GM12872 (cell line): ENCODE results near the gene PEX16.

Experiments used
- TF ChIP-seq, protein P1 (sequence below): IDR thresholded peaks from 3 replicates; pipeline ENCODE4 v1.5.1; 2011; ENCODE audit warnings: low read depth, mild to moderate bottlenecking, low read length, moderate library complexity; ENCODE audit not compliant: insufficient read depth

The PEX16 gene

DNA sequence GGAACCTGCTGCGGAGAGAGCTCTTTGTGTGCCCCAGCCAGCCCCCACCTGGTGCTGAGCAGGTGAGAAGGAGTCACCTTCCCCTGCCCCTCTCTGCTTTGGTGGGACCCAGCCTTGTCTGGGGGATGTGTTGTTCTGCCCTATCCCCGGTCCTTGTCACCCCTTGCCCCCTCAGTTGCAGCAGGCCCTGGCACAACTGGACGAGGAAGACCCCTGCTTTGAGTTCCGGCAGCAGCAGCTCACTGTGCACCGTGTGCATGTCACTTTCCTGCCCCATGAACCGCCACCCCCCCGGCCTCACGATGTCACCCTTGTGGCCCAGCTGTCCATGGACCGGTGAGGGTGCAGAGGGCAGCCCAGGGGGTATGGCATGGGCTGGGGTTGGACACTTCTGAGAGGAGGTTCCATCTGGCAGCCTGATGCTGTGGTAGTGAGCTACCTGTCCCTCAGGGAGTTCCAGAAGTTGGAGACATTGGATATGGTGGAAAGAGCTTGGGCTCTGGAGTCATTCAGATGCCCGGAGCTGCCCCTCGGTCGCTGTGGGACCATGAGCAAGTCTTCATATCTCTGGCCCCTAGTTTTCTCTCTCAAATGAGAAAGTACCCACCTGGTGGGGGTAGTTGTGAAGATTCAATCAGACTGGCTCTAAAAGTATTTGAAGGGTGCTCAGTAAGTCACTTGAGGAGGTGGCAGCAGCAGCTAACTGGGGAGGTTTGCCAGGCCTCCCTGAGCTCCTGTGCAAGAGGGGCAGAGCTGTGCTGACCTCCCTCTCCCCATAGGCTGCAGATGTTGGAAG is 9.1 kb upstream of the PEX16 start:
- TF ChIP-seq, protein P1, sequence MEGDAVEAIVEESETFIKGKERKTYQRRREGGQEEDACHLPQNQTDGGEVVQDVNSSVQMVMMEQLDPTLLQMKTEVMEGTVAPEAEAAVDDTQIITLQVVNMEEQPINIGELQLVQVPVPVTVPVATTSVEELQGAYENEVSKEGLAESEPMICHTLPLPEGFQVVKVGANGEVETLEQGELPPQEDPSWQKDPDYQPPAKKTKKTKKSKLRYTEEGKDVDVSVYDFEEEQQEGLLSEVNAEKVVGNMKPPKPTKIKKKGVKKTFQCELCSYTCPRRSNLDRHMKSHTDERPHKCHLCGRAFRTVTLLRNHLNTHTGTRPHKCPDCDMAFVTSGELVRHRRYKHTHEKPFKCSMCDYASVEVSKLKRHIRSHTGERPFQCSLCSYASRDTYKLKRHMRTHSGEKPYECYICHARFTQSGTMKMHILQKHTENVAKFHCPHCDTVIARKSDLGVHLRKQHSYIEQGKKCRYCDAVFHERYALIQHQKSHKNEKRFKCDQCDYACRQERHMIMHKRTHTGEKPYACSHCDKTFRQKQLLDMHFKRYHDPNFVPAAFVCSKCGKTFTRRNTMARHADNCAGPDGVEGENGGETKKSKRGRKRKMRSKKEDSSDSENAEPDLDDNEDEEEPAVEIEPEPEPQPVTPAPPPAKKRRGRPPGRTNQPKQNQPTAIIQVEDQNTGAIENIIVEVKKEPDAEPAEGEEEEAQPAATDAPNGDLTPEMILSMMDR, result no peak

DNA sequence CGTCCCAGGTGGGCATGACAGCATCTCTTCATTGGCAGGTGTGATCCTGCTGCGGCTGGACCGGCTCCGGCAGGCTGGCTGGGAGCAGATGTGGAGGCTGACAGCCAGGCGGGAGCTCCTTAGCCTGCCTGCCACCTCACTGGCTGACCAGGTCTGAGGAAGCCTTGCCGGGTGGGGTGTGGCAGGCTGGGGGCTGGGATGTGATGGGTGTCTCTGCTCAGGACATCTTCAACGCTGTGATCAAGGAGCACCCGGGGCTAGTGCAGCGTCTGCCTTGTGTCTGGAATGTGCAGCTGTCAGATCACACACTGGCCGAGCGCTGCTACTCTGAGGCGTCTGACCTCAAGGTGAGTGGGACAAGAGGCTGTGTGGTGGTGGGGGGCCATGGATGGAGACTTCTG is 8.3 kb upstream of the PEX16 start:
- TF ChIP-seq, protein P1, result no peak

DNA sequence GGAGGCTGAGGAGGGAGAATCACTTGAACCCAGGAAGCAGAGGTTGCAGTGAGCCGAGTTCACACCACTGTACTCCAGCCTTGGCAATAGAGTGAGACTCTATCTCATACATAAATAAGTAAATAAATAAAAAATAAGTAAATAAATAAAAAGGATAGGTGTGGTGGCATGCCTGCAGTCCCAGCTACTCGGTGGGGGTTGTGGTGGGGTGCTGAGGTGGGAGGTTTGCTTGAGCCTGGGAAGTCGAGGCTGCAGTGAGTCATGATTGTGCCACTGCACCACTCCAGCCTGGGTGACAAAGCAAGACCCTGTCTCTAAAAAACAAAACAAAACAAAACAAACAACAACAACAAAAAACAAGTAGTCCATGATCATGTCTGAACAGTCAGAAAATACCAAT is 7.9 kb upstream of the PEX16 start:
- TF ChIP-seq, protein P1, result no peak

DNA sequence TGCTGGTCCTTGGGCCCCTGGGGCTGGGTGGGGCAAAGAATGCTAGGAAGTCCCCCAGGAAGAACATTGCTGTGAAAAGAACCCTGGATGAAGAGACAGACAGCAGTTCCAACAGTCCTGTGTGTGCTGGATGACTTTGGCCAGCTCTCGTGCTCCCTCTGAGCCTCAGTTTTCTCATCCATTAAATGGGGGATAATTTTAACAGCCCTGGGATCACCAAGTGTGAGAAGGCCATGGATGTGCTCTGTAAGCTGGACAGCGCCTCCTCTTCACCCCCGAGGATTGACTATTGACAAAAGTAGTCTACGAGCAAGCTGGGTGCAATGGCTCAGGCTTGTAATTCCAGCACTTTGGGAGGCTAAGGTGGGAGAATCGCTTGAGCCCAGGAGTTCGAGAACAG is 7.2 kb upstream of the PEX16 start:
- TF ChIP-seq, protein P1, result no peak

DNA sequence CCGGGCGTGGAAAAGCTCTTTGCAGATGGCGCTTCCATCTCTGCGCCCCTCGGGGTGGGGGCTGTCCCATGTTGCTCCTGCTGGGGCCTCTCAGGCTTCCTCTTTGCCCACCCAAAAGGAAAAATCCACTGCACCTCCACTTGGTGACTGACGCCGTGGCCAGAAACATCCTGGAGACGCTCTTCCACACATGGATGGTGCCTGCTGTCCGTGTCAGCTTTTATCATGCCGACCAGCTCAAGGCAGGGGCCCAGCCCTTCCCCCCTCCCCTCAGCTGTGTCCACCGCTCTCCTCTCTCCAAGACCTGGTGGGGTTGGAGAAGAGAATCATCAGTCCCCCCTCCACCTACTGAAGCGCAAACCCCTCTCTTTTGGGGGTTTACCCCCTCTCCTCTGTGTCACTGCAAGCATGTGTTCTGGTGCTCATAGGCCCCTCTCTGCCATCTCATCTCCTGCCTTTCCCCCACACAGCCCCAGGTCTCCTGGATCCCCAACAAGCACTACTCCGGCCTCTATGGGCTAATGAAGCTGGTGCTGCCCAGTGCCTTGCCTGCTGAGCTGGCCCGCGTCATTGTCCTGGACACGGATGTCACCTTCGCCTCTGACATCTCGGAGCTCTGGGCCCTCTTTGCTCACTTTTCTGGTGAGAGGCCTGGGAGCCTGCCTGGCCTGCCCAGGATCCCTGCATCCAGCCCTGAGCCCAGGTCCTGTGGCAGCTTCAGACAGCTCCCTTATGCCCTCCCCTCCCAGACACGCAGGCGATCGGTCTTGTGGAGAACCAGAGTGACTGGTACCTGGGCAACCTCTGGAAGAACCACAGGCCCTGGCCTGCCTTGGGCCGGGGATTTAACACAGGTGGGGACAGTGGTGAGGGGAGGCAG is 6.6 kb upstream of the PEX16 start:
- TF ChIP-seq, protein P1, result no peak

DNA sequence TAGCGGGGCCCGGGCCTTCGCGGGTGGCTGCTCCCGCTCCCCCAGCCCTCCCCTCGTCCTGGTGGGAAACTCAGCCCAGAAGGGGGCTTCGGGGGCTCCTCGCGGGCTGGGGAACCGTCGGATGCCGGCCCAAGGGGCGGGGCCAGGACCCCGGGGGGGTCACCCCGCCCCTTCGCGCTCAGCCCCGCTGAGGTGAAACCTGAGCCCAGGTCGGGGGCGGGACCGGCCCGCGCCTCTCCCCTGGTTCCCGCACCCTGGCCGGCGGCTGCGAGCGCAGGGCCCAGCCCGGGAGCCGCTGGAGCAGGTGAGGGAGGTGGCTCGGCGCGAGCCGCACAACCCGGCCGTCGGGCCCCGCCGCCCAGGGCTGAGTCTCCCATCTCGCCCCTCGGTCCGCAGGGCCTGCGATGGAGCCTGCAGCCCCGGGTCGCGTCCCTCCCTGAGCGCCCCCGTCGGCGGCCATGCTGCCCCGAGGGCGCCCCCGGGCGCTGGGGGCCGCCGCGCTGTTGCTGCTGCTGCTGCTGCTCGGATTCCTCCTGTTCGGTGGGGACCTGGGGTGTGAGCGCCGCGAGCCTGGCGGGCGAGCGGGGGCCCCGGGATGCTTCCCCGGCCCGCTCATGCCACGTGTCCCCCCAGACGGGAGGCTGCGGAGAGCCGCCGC is 4.9 kb upstream of the PEX16 start, which contains the start of gene LARGE2:
LARGE2 (plus strand) TSS at position 232 of the 658 bp plus-strand sequence; CDS start at position 459, 227 bp downstream.
- TF ChIP-seq, protein P1, result no peak
